Measurements from ENCODE around the gene FGD4.

The FGD4 gene

DNA sequence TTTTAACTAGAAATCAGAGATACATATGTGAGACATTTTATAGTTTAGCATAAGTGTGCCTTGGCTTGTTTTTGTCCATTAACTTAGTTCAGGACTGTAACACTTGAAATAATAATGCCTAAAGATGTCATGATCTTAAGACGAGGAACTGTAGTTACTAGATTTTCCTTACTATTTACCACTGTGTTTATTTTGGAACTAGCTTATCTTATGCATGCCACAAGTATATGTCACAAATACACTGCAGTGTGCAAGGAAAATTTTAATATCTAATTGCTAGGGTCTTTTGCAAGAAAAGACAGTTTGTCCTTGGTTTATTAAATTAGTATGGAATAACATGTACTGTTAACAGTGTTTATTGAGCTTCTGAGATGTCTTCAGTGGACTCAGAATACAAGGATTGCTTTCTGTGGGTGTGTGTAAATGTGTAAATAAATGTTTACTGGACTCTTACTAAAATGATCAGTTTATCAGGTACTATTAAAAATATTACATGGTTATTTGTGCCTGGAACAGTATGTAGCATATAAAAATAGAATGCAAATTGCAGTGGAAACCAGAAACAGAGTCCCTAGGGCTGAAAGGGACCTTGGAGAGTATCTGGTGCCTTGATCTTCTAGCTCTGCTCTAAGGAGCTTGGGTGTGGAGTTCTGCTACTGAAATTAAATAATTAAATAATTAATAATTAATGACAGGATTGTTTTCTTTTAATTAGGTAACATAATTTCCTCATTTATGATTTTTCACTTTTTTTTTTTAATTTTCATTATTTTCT lies 58.1 kb downstream of the FGD4 start:
- no peak for DNase-seq

DNA sequence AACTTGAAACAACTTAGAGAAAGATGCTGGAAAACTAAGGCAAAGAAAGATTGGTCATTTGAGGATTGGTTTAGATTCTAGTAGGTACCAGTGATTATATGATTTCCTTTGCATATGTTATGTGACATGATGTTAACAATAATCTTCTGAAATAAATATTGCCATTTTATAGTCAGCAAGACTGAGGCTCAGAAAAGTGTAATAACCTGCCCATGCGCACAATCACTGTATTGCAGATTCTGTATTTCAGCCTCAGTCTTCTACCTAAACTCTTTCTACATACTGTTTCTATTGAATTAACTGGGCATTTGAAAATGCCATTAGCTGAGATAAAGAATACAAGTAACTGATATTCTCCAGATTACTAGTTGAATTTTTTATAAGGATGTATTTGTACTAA lies 61.3 kb downstream of the FGD4 start:
- no peak for DNase-seq

DNA sequence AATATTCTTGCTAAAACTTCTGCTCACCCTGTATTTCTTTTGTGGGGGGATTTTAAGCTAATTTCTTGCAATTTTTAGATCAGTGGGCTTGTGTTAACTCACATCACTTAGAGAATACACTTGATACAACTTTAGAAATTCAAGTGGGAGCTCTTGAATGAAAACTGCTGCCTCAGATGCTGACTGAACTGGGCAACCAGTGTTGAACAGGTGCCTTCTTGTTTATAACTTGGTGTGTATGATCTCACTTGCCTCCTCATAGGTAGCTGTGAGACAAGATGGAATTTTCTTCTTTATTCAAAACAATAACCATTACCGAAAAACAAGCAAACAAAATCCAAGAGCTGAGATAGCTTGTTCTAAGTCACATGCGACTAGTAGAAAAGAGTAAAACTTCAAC lies 63.5 kb downstream of the FGD4 start:
- no peak for DNase-seq

DNA sequence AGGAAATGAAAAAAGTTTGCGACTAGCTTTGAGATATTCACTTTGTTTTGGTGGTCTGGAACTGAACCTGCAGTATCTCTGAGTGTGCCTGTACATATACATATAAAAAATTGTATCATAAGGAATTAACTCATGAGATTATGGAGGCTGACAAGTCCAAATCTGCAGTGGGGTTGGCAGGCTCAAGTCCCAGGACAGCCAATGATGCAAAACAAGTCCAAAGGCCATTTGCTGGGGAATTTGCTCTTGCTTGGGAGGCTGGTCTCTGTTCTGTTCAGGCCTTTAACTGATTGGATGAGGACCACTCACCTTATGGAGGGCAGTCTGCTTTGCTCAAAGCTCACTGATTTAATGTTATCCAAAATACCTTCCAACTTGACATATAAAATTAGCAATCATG lies 66.8 kb downstream of the FGD4 start:
- no peak for DNase-seq

DNA sequence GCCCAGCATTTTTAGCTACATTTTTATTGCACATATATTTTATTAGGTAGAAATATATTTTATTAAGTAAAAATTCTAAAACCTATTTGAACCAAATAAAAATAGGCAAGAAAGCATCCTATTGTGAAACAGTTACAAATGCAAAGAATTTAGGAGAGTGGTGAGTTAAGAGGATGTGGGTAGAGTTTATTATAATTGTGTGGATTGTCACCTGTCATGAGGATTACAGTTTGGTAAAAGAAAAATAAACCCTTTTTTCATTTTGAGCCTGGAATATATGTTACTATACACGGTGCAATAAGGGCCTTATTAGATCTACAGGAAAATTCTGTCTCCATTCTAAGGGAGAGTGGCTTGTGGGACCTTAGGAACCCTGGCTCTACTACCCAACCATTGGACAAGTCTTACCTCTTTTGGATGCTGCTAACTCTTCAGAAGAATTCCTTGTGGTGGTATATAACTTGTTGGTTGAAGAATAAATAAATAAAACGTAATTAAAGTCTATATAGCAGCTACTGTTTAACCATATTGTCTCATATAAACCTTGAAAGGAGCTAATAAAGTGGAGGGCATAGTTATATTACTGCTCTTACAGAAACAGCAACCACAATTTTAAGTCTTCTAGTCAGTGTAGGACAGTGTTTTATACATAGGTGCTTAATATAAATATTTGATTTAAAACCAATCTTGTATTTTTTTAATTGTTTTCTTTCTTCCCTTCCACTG lies 67.8 kb downstream of the FGD4 start:
- no peak for DNase-seq

DNA sequence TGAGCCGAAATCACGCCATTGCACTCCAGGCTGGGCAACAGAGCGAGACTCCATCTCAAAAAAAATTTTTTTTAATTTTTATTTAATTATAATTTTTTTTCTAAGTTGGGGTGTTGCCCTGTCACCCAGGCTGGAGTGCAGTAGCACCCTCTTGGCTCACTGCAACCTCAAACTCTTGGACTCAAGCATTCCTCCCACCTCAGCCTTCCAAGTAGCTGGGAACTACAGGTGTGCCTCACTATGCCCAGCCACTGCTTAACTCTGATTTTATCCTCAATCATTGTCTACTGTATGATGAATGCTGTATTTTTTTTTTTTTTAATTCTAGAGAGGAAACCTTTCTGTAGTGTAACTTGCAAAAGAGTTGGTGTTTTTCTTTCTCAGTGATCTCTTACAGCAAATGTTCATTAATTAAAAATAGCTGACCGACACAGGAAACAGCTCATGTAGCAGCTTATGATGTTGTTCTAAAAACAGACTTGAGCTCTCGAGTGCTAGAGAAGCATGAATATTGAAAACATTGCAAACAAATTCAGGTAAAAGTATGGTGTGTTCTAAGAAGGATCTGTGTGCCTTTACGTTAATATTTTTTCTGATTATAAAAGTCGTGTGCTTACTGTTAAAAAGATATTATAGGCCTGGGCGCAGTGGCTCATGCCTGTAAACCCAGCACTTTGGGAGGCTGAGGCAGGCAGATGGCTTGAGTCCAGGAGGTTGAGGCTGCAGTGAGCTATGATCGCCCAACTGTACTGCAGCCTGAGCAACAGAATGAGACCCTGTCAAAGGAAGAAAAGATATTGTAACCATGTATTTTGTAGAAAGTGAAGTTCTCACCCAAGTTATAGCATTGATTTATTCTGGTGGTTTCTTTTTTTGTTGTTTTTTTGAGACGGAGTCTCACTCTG lies 68.9 kb downstream of the FGD4 start:
- DNase-seq = no peak

DNA sequence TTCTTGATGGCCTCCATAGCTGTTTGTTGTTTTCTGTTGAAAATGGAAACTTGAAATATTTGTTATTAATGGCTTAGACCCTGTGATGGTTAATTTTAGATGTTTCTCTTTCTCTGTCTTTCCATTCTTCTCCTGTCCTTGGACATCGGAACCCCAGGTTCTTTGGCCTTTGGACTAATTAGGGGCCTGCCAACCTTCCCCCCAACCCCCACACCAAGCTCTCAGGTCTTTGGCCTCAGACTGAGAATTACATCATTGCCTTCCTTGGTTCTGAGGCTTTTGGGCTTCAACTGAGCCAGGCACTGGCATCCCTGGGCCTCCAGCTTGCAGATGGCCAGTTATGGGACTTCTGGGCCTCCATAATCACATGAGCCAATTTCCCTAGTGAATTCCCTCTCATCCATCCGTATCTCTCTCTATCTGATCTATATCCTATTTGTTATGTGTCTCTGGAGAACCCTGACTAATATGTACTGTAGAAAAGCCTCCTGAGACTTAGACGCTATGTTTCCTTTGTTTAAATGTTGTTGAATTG lies 71.6 kb downstream of the FGD4 start:
- no peak for DNase-seq

DNA sequence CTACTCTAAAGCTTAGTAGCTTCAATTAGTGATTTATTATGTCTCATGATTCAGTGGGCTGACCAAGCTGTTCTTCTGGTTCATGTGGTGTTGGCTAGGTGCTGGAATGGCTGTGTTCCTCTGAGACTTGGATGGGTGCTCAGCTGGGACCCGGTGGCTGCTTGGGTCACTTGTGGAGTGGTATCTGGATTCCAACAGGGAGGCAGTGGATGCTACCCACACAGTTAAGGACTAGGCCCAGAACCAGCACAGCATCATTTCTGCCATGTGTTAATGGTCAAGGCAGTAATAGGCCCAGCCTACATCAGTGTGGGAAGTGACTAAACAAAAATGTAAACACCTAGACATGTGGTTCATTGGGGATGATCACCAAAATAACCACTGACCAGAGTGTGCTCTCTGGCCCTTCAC lies 72.2 kb downstream of the FGD4 start:
- no peak for DNase-seq

DNA sequence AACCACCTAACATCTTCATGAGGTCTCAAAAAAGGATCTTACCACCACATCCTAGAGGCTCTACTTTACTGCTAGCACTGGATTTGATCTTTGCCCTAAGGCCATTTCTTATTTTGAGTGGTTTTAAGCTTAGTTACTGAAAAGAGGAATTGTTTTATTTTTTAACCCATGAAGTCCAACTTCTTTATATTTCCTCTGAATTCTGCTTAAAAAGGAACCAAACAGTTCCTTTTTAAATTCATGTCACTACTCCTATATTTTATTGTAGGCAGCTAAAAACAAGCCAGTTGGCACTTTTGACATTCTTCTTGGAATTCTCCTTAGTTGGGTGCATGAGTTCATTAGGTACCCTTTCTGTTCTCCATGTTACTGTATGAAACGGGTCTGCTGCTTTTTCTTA lies 76.4 kb downstream of the FGD4 start:
- DNase-seq = no peak

DNA sequence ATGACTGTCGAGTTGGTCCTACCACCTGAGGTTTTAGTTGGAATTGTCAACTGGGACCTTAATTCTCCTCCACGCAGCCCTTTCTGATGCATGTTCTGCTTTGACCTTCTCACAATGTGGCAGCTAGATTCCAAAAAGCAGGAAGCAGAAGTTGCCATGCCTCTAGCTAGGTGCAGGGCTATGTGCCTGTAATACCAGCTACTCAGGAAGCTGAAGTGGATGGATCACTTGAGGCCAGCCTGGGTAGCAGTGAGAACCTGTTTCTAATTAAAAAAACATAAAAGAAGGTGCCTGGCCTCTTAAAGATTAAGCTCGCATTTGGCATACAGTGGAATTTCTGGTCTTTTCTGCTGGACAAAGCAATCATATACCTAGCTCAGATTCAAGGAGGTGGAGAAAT lies 77.1 kb downstream of the FGD4 start:
- DNase-seq = no peak

DNA sequence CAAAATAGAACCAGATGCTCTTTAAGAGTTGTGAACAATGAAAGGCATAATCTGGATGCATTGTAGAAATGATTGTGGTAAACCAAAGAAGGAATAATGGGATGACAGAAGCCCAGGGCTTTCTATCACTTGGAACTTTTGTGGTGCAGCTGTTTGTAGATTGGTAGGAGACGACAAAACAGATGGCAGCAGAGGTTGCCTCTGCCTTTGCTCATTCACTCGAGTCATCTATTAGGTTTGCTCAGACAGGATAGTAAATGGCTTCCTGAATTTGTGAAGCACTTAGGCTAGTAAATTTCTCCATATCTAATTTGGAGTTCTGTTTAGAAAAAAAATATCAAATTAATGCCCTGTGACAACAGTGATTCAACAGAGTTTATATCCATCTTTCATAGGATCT lies 78.4 kb downstream of the FGD4 start:
- DNase-seq = no peak

DNA sequence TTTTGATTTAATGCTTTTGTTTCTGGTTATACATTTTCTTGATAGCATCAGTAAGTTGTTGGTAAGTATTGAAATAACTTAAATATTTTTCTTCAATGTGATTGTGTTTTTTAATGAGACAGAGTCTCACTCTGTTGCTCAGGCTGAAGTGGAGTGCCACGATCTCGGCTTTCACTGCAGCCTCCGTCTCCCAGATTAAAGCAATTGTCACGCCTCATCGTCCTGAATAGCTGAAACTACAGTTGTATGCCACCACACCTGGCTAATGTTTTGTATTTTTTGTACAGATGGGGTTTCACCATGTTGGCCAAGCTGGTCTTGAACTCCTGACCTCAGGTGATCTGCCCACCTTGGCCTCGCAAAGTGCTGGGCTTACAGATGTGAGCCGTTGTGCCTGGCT lies 78.8 kb downstream of the FGD4 start:
- DNase-seq = no peak

DNA sequence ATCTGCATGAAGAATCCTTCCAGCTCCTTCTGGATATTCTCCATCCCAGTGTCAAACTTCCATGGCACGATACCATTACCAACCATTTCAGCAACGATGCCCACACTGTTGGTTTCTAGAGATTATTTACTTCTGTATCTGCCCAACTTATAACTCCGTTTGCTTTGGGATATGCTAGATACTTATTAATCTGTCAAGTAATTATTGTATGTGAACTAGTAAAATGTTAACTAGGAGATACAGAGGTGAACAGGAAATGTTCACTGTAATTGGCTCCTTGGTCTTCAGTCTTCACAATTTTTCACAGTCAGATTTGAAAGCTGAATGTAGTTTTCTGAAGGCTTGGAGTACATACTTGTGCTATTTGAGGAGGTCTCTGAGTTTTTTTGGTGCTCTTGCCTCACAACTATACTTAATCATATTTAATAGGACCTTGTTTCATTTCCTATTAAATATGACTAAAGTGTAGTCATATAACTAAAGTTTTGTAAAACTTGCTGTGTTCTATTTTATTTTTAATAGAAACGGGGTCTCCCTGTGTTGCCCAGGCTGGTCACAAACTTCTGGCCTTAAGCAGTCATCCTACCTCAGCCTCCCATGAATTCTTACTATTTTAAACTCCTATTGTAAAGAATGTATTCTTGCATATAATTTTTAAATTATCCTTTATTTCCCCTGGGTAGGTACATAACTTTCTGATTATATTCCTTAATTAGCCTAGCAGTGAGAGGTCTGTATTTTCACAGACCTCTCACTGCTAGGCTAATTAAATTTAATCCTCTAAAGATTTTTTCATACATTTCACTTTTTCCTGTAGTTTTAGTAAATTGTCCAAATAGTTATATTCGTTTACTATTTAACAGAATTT lies 79.7 kb downstream of the FGD4 start:
- no peak for DNase-seq

DNA sequence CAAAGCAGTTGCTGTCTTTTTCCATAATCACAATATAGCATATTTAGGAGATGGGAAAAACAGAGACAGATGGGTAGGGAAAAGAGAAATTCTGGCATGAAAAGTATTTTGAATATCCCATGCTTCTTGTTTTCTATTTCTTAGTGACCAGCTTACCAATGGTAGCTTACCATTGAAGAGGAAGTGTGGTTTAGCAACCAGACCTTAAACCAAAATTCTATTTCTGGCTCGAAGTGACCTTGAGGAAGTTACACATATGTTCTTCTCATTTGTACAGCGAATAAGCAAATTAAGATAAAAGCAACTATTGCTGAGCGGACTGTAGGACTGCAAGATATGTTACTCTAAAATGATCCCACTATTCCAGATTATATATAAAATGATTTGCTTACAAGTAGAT lies 82.9 kb downstream of the FGD4 start:
- no peak for DNase-seq

DNA sequence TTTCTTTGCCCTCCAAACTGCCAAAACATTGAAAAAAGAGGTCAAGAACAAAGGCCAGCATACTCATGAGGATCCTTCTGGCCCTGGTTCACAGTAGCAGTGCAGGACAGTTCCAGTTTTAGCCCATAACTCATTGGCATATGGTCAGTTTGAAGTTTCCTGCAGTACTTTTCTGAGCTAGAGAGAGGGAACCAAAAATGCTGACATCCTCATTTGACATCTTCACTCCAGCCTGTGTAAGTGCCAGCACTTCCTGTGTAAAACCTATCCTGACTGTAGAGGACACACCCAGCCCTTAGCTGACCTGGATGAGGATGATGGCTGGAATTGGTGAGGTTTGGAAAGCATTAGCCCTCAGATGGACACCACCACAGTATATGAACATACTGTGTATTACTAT lies 84.1 kb downstream of the FGD4 start:
- no peak for DNase-seq

DNA sequence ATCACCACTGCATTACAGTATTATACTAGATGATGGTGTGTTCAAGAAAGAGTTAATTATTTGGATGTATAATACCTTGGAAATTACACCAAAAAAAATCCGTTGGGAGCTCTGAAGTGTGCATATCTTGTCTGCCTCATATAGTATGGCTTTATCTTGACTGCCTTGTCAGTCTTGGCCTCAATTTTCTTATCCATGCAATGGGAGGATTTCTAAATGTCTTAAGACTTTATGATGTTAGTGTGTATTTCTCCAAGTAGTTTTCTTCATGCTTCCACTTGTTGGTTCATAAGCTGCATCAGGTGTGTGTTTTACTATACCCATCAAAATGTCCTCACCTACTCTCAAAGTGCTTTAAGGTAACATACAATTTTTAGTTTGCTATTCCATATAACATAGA lies 84.6 kb downstream of the FGD4 start:
- no peak for DNase-seq

DNA sequence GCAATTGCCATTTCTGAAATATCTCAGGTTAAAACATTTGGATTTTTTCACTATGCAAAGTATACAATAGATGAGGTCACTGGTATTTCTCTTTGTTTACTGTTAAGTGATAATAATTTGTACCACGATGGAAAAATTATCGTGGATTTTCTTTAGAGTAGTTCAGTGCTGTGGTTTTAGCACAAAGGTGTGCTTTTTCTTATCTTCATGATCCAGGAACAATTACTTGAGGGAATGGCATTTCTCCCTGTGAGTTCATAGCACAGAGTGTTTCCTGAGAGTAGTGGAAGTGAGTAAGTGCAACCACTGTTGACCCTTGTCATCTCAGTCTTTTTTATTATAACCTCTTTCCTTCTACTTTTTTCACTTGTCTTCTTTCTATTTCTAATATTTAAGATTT lies 86.8 kb downstream of the FGD4 start:
- no peak for DNase-seq

DNA sequence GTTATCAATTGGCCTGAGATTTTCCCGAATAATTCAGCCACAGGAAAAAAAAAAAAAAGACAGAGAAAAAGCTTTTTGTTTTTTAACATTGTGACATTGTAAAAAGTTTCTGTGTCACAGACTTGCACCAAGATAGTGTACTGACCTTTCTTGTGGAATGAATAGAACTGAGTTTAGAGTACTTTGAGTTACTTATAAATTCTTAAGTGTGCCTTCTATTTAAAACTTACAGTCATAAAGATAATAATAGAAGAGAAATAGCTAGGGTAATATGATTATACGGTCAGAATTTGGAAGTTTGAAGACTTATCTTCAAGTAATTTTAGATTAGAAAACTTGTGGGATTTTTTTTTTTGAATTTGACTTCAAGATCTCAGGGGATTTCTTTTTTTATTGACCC lies 88.8 kb downstream of the FGD4 start:
- no peak for DNase-seq

DNA sequence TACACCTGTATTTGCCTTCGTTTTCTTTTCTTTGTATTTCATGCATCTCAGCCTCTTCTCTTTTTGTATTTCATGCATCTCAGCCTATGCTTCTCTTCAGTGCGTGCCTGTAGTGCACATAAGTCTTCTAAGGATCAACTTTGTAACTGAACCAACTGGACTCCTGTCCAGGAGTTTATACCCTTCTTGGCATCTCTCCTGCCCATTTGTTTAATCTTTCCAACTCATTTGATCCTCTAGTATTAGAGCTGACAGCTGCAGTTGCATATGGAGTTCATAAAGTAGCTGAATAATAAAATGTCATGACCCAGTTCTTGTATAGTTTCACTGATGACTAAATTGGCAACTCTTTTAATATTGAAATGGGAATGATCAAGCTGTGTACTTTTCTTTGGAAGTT lies 89.7 kb downstream of the FGD4 start:
- DNase-seq = no peak

DNA sequence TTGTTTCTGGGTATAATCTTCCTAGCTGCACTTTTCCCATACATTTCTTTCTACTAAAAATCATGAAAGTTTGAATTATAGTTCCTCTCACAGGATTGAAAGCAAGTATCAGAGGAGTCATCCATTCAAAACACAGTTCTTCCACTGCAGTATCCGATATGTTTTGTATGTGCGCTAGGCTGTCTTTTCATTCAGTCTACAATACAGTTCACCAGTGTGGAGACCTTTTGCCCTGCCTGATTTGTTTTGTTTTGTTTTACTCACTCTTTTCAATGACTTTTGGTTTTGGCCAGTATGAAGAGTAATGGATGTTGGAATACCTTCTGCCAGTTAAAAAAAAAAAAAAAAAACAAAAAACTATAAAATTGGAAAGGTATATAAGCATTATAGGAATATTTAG lies 91.4 kb downstream of the FGD4 start:
- DNase-seq = no peak

DNA sequence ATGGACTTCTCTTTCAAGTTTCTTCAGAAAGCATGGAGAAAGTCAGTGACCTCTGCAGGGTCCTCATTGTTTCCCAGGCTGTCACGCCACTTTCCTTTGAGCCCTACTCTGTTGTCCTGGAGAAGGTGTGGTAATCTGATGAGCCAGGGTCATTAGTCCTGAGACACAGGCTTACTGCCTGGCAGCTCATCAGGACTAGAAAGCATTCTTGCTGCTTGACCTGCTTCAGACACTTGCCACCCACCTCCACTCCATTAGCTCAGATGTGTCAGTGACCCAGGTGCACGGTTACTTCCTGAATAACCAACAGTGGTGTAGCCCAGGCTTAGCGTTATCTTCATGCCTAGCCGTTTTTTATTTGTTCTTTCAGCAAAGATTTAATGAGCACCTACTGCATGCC lies 93.9 kb downstream of the FGD4 start:
- no peak for DNase-seq

DNA sequence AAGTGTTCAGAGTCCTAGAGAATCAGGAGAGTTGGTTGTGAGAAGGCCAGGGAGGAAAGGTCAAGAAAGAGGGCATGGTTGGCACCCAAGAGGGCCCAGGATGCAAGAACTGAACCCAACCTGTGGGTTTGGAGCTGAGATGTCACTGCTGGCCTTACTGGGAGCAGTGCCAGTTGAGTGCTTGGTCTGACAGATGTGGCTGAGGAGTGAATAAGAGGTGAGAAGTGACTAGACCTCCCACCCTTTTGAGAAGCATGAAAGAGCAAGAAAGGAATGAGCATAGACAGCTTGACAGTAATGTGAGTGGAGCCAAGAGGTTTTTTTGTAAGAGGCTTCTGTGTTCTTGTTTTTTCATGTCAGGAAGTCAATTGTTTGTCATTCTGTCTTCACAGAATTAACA lies 95.3 kb downstream of the FGD4 start:
- DNase-seq = no peak
